Fibroblast of mammary gland (primary cell): ENCODE results near the gene LY9.

Experiments used
- DNase-seq: peaks from one replicate; pipeline ENCODE4 v3.0.0-alpha.2; 2010; ENCODE audit warnings: low read depth
- H3K4me3 ChIP-seq: 2 replicates; pipeline ENCODE4 v1.5.1; 2011; ENCODE audit warnings: low read depth, mild to moderate bottlenecking, low read length, moderate library complexity; ENCODE audit not compliant: control insufficient read depth
- CTCF ChIP-seq: conservative IDR thresholded peaks from 2 replicates; pipeline ENCODE4 v1.5.1; 2011; ENCODE audit warnings: low read depth, low read length, inconsistent platforms; ENCODE audit not compliant: control insufficient read depth, insufficient read depth

LY9 gene

GRCh38 chr1:160752406-160752805 is 43.6 kb upstream of the LY9 start:
- no peak for TF ChIP-seq CTCF
- DNase-seq, result no peak
- no peak overlapping the region for H3K4me3 ChIP-seq

DNA sequence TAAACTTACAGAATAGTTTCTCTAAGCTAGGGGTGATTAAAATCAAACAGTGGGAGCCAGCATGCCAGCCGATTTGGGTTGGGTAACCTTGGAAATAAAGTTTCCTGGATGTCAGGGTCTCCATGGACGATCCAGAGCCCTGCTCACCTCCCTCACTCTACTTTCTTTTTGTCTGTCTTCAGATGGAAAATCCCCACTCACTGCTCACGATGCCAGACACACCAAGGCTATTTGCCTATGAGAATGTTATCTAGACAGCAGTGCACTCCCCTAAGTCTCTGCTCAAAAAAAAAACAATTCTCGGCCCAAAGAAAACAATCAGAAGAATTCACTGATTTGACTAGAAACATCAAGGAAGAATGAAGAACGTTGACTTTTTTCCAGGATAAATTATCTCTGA is 43.0 kb upstream of the LY9 start:
- DNase-seq, result no peak
- H3K4me3 ChIP-seq, result no peak overlapping the region
- TF ChIP-seq CTCF, result no peak

GRCh38 chr1:160753594-160753993 is 42.4 kb upstream of the LY9 start:
- no peak for DNase-seq

DNA sequence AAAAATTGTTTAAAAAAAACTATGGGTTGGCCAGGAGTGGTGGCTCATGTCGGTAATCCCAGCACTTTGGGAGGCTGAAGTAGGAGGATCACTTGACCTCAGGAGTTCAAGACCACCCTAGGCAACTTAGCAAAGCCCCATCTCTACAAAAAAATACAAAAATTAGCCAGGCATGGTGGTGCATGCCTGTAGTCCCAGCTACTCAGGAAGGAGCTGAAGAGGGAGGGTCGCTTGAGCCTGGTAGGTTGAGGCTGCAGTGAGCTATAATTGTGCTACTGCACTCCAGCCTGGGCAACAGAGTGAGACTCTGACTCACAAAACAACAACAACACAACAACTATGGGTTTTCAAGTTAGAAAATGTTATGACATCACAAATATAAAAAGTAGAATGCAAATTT is 40.5 kb upstream of the LY9 start:
- H3K4me3 ChIP-seq, result no peak overlapping the region
- TF ChIP-seq CTCF, result no peak
- DNase-seq, result no peak

More at GRCh38 chr1:160753594-160753993, 42.4 kb upstream of the LY9 start:
- no peak overlapping the region for H3K4me3 ChIP-seq
- TF ChIP-seq CTCF, result no peak

DNA sequence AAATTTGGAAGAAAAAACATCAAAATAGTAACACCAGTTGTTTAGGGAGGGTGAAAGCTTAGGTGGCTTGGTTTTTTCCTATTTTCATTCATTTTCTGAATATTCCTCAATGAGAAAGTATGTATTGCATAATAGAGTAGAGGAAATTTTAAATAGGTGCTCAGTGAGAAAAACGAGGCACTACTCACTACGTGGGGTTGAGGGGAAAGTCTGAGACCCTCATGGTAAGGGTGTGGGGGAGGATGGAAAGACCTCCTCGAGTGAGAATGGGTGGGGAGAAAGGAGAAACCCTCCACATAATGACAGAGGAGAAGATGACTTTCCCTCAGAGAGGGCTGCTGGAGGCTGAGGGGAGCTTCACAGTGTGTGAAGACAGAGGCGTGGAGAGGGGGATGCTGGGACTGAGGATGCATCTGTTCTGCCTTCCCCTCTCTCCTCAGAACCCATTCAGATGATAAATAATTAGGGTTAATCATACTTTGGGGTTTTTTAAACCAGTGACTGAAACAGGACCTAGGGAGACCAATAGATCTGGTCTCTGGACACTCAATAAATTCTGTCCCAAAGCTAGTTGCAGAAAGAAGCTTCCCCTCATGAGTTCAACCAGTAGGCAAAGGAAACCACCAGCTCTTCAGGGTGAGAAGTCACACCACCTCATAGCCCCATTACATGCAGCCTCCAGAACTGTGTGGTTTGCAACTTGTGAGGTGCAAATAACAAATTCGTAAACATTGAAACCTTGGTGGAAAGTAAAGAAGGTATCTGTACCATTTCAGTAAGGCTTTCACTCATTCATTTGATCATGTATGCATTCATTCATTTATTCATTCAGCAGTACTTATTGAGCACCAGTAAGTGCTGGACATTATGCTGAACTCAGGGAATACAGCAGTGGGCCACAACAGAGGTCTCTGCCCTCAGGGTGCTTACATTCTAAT is 39.8 kb upstream of the LY9 start:
- no peak for TF ChIP-seq CTCF
- no peak for DNase-seq
- no peak overlapping the region for H3K4me3 ChIP-seq

GRCh38 chr1:160756849-160757201 is 39.1 kb upstream of the LY9 start:
- no peak overlapping the region for H3K4me3 ChIP-seq
- TF ChIP-seq CTCF, result no peak
- no peak for DNase-seq

GRCh38 chr1:160758521-160758920 is 37.5 kb upstream of the LY9 start:
- no peak for TF ChIP-seq CTCF
- H3K4me3 ChIP-seq, result no peak overlapping the region
- no peak for DNase-seq
